ENCODE data around the gene JAK3.
"Not testable (repeated sequence)": the region's sequence is repeated elsewhere in the genome, so short reads cannot be mapped to it uniquely, and the experiment has no call there.

JAK3 gene

GRCh38 chr19:17805427-17805826, 42.4 kb downstream of the JAK3 start:
- H3K4me2 ChIP-seq, result no peak overlapping the region
- no peak overlapping the region for H3K27ac ChIP-seq
- H3K4me1 ChIP-seq (ENCODE audit: low read depth, poor library complexity, severe bottlenecking), result no peaks in the 10 kb centered on the region
- H3K36me3 ChIP-seq (ENCODE audit: insufficient read depth), result no peaks in the 10 kb centered on the region
- H3K27me3 ChIP-seq (ENCODE audit: insufficient read depth, low read depth), result peaks cover 48% of the 10 kb centered on the region
- no peak overlapping the region for H3K9ac ChIP-seq
- no peaks in the 10 kb centered on the region for H3K79me2 ChIP-seq (ENCODE audit: insufficient read depth, low read depth)
- no peaks in the 10 kb centered on the region for H4K20me1 ChIP-seq (ENCODE audit: insufficient read depth)
- H3K4me3 ChIP-seq (IDR thresholded peaks at IDR 0.05; ENCODE audit: insufficient read depth, low read depth, low read length), result no peak overlapping the region
- TF ChIP-seq, protein P1, sequence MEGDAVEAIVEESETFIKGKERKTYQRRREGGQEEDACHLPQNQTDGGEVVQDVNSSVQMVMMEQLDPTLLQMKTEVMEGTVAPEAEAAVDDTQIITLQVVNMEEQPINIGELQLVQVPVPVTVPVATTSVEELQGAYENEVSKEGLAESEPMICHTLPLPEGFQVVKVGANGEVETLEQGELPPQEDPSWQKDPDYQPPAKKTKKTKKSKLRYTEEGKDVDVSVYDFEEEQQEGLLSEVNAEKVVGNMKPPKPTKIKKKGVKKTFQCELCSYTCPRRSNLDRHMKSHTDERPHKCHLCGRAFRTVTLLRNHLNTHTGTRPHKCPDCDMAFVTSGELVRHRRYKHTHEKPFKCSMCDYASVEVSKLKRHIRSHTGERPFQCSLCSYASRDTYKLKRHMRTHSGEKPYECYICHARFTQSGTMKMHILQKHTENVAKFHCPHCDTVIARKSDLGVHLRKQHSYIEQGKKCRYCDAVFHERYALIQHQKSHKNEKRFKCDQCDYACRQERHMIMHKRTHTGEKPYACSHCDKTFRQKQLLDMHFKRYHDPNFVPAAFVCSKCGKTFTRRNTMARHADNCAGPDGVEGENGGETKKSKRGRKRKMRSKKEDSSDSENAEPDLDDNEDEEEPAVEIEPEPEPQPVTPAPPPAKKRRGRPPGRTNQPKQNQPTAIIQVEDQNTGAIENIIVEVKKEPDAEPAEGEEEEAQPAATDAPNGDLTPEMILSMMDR (conservative IDR thresholded peaks at IDR 0.05; ENCODE audit: low read depth, low read length), result no peak
- no peak overlapping the region for H2AFZ ChIP-seq (ENCODE audit: low read depth)

- no peak overlapping the region for H3K9ac ChIP-seq
These were observed 44.4 kb downstream of the JAK3 start for GRCh38 chr19:17803264-17803896.

DNA sequence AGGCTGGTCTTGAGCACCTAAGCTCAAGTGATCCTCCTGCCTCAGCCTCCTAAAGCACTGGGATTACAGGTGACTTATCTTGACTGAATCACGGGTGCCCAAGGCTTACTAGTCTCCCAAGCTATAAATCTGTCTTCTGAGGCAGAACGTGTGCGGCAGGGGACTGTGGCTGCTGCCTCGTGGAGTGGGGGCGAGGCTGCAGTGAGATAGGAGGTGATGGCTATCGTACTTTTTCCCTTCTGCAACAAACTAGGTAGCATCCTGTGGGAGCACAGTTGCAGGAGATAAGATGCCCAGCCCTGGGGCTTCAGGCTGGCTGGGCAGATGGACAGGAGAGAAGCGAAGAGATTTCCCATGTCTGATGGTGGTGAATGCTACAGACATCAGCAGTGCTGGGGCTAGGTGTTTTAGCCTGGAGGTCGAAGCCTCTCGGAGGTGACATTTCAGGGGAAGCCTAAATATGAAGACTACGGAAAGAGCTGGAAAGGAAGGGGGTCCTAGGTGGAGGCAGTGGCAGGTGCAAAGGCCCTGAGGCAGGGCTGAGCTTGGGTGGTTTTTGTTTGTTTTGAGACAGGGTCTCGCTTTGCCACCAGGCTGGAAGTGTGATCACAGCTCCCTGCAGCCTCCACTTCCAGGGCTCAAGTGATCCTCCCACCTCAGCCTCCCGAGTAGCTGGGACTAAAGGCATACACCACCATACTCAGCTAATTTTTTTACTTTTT, 45.5 kb downstream of the JAK3 start:
- TF ChIP-seq, protein P1 (conservative IDR thresholded peaks at IDR 0.05; ENCODE audit: low read depth, low read length), result no peak
- no peak overlapping the region for H3K4me3 ChIP-seq (IDR thresholded peaks at IDR 0.05; ENCODE audit: insufficient read depth, low read depth, low read length)
- H3K79me2 ChIP-seq (ENCODE audit: insufficient read depth, low read depth), result no peaks in the 10 kb centered on the region
- H2AFZ ChIP-seq (ENCODE audit: low read depth), result no peak overlapping the region
- peaks cover 61% of the 10 kb centered on the region for H3K27me3 ChIP-seq (ENCODE audit: insufficient read depth, low read depth)
- no peaks in the 10 kb centered on the region for H4K20me1 ChIP-seq (ENCODE audit: insufficient read depth)
- no peak overlapping the region for H3K9ac ChIP-seq
- no peaks in the 10 kb centered on the region for H3K36me3 ChIP-seq (ENCODE audit: insufficient read depth)
- H3K4me1 ChIP-seq (ENCODE audit: low read depth, poor library complexity, severe bottlenecking), result no peaks in the 10 kb centered on the region
- no peak overlapping the region for H3K27ac ChIP-seq
- H3K4me2 ChIP-seq, result no peak overlapping the region

More at GRCh38 chr19:17803264-17803896, 44.4 kb downstream of the JAK3 start:
- Histone ChIP-seq H2AFZ (ENCODE audit: low read depth) (no peak overlapping the region), H3K27me3 (ENCODE audit: insufficient read depth, low read depth) (peaks cover 58% of the 10 kb centered on the region), H3K36me3 (ENCODE audit: insufficient read depth) (no peaks in the 10 kb centered on the region), H3K27ac (no peak overlapping the region), H3K4me3 (IDR thresholded peaks at IDR 0.05; ENCODE audit: insufficient read depth, low read depth, low read length) (no peak overlapping the region), H4K20me1 (ENCODE audit: insufficient read depth) (no peaks in the 10 kb centered on the region), H3K4me1 (ENCODE audit: low read depth, poor library complexity, severe bottlenecking) (no peaks in the 10 kb centered on the region), H3K79me2 (ENCODE audit: insufficient read depth, low read depth) (no peaks in the 10 kb centered on the region), H3K4me2 (no peak overlapping the region)
- TF ChIP-seq, protein P1 (conservative IDR thresholded peaks at IDR 0.05; ENCODE audit: low read depth, low read length), result no peak

- H3K9ac ChIP-seq; H3K27ac ChIP-seq; H3K36me3 ChIP-seq (ENCODE audit: insufficient read depth); H3K79me2 ChIP-seq (ENCODE audit: insufficient read depth, low read depth); H3K4me1 ChIP-seq (ENCODE audit: low read depth, poor library complexity, severe bottlenecking); H2AFZ ChIP-seq (ENCODE audit: low read depth); H4K20me1 ChIP-seq (ENCODE audit: insufficient read depth); H3K4me3 ChIP-seq (IDR thresholded peaks at IDR 0.05; ENCODE audit: insufficient read depth, low read depth, low read length); H3K4me2 ChIP-seq: not testable (repeated sequence)
- H3K27me3 ChIP-seq (ENCODE audit: insufficient read depth, low read depth), result peaks cover 64% of the 10 kb centered on the region
These were observed 49.2 kb downstream of the JAK3 start for GRCh38 chr19:17798599-17798998.
